DMS153 treated with DMSO at 0.1 percent for 48 hours (cell line): ENCODE measurements around the gene DCST1.

Experiments used
- DNase-seq: peaks from one replicate; lab custom pipeline; 2025; ENCODE audit not compliant: unreplicated experiment; lab: John Stamatoyannopoulos, UW

Gene DCST1

GRCh38 chr1:155012026-155012546 is 21.5 kb upstream of the DCST1 start:
- no peak for DNase-seq

GRCh38 chr1:155012776-155013602 is 20.6 kb upstream of the DCST1 start:
- no peak for DNase-seq

GRCh38 chr1:155013632-155014031 is 20.0 kb upstream of the DCST1 start:
- DNase-seq: no peak

- DNase-seq: no peak
Measured at GRCh38 chr1:155014709-155015508, 18.7 kb upstream of the DCST1 start.

- DNase-seq: no peak
Measured at GRCh38 chr1:155015527-155016230, 17.9 kb upstream of the DCST1 start.

GRCh38 chr1:155016231-155016831 is 17.3 kb upstream of the DCST1 start:
- no peak for DNase-seq

GRCh38 chr1:155017041-155017945 is 16.3 kb upstream of the DCST1 start:
- no peak for DNase-seq

GRCh38 chr1:155017946-155018316 is 15.7 kb upstream of the DCST1 start:
- no peak for DNase-seq

- DNase-seq: no peak
Measured at GRCh38 chr1:155018617-155019348, 14.8 kb upstream of the DCST1 start.

GRCh38 chr1:155019377-155020245 is 14.0 kb upstream of the DCST1 start:
- no peak for DNase-seq

- no peak for DNase-seq
Measured at GRCh38 chr1:155022136-155022926, 11.3 kb upstream of the DCST1 start.

GRCh38 chr1:155022927-155023236 is 10.7 kb upstream of the DCST1 start:
- peak; percentile 36 for DNase-seq

GRCh38 chr1:155023627-155024026 is 10.0 kb upstream of the DCST1 start:
- no peak for DNase-seq

- no peak for DNase-seq
Measured at GRCh38 chr1:155024315-155024714, 9.3 kb upstream of the DCST1 start.

- DNase-seq: no peak
Measured at GRCh38 chr1:155026154-155026553, 7.5 kb upstream of the DCST1 start.

- DNase-seq: no peak
Measured at GRCh38 chr1:155026588-155026987, 7.0 kb upstream of the DCST1 start.

- no peak for DNase-seq
Measured at GRCh38 chr1:155029513-155030242, 3.9 kb upstream of the DCST1 start.
